Measurements from ENCODE around the gene KLK7.

KLK7 gene

DNA sequence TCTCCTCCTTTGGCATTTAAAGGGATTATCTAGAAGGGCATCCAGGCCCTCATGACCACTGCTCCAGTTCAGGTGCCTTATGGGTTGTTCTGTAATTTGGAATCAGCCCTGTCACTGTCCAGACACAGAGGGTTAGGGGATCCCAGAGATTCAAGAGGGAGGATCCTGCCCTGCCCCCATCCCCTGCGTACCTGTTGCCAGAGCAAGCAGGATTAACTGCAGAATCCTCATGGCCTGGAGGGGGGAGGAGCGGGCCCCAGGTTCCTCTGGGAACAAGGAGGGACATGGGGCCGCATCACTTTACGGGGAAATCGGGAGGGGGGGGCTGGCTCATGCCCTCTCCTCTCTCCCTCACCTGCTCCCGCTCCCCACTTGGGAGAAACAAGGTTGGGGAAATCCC is 41.7 kb upstream of the KLK7 start:
- TF ChIP-seq REST (IDR thresholded peaks at IDR 0.05; ENCODE audit: insufficient read depth in 1 of 2, low read depth in 2 of 2, low read length in 2 of 2), result no peak
- no peak for TF ChIP-seq SIN3A (IDR thresholded peaks at IDR 0.05; ENCODE audit: borderline replicate concordance, insufficient read depth, low read length)
- TF ChIP-seq FOXP2 (optimal IDR thresholded peaks at IDR 0.05; ENCODE audit: borderline replicate concordance, extremely low read depth, extremely low read length, insufficient read depth), result no peak
- no peak for TF ChIP-seq TAF1 (IDR thresholded peaks at IDR 0.05; ENCODE audit: borderline replicate concordance, insufficient read depth, low read length)
- no peak for TF ChIP-seq POLR2AphosphoS5 (IDR thresholded peaks at IDR 0.05; ENCODE audit: low read depth, low read length)

DNA sequence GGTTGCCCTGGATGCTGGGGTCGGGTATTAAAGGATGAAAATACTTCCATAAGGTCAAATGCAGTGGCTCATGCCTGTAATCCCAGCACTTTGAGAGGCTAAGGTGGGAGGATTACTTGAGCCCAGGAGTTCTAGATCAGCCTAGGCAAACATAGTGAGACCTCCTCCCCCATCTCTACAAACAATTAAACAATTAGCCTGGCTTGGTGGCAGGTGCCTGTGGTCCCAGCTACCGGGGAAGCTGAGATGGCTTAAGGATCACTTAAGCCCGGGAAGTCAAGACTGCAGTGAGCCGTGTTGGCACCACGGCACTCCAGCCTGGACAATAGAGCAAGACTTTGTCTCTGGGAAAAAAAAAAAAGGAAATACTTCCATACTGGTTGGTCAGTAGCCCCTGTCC is 41.2 kb upstream of the KLK7 start:
- no peak for TF ChIP-seq POLR2AphosphoS5 (IDR thresholded peaks at IDR 0.05; ENCODE audit: low read depth, low read length)

- no peak for TF ChIP-seq TAF1 (IDR thresholded peaks at IDR 0.05; ENCODE audit: borderline replicate concordance, insufficient read depth, low read length)
- TF ChIP-seq SIN3A (IDR thresholded peaks at IDR 0.05; ENCODE audit: borderline replicate concordance, insufficient read depth, low read length), result no peak
- TF ChIP-seq POLR2AphosphoS5 (IDR thresholded peaks at IDR 0.05; ENCODE audit: low read depth, low read length), result no peak
- no peak for TF ChIP-seq REST (IDR thresholded peaks at IDR 0.05; ENCODE audit: insufficient read depth in 1 of 2, low read depth in 2 of 2, low read length in 2 of 2)
- no peak for TF ChIP-seq FOXP2 (optimal IDR thresholded peaks at IDR 0.05; ENCODE audit: borderline replicate concordance, extremely low read depth, extremely low read length, insufficient read depth)
Measured at GRCh38 chr19:51023946-51024345, 40.2 kb upstream of the KLK7 start.

GRCh38 chr19:51022526-51022925 is 38.8 kb upstream of the KLK7 start:
- TF ChIP-seq FOXP2 (optimal IDR thresholded peaks at IDR 0.05; ENCODE audit: borderline replicate concordance, extremely low read depth, extremely low read length, insufficient read depth) (no peak), REST (IDR thresholded peaks at IDR 0.05; ENCODE audit: insufficient read depth in 1 of 2, low read depth in 2 of 2, low read length in 2 of 2) (no peak), POLR2AphosphoS5 (IDR thresholded peaks at IDR 0.05; ENCODE audit: low read depth, low read length) (no peak), SIN3A (IDR thresholded peaks at IDR 0.05; ENCODE audit: borderline replicate concordance, insufficient read depth, low read length) (no peak), TAF1 (IDR thresholded peaks at IDR 0.05; ENCODE audit: borderline replicate concordance, insufficient read depth, low read length) (no peak)

DNA sequence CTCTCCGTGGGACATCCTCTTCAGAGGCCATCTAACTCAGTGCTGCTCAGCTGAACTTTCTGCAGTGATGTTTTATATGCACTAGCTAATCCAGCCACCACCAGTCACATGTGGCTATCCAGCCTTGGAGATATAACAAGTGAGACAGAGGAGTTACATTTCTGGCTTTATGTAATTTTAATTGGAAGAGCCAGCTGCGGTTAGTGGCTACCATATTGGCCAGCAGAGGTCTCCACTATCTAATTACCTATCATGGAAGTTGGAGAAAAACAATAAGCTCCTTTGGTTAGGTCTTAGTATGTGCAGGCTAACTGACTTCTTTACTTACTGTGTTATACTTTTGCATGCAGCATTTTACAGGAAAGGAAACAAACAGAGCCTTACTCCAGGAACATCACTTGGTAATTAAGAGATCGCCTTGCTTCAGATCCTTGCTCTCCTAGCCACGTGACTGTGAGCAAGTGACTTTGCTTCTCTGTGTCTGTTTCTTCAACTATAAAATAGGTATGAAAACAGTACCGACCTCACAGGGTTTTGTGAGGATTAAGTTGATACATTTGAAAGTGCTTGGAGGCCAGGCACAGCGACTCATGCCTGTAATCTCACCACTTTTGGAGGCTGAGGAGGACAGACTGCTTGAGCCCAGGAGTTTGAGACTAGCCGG is 37.4 kb upstream of the KLK7 start:
- TF ChIP-seq FOXP2 (optimal IDR thresholded peaks at IDR 0.05; ENCODE audit: borderline replicate concordance, extremely low read depth, extremely low read length, insufficient read depth), result no peak
- no peak for TF ChIP-seq TAF1 (IDR thresholded peaks at IDR 0.05; ENCODE audit: borderline replicate concordance, insufficient read depth, low read length)
- no peak for TF ChIP-seq REST (IDR thresholded peaks at IDR 0.05; ENCODE audit: insufficient read depth in 1 of 2, low read depth in 2 of 2, low read length in 2 of 2)
- TF ChIP-seq POLR2AphosphoS5 (IDR thresholded peaks at IDR 0.05; ENCODE audit: low read depth, low read length), result no peak
- TF ChIP-seq SIN3A (IDR thresholded peaks at IDR 0.05; ENCODE audit: borderline replicate concordance, insufficient read depth, low read length), result no peak
